Endothelial cell (in vitro differentiated cells): Measurements from ENCODE around the gene ZBP1. TPM values are rescaled to one million over a fixed set of nuclear protein-coding genes. Genes with fewer than 3 reads are reported as not detected.

Source experiments
- DNase-seq: peaks from one replicate; pipeline ENCODE4 v3.0.0; 2021; ENCODE audit warnings: low spot score
- H3K27ac Mint-ChIP-seq: one replicate; pipeline ENCODE4 v1.8.0; 2021; ENCODE audit warnings: mixed read lengths, inconsistent platforms; ENCODE audit not compliant: unreplicated experiment
- H3K27me3 Mint-ChIP-seq: one replicate; pipeline ENCODE4 v1.8.0; 2021; ENCODE audit warnings: mild to moderate bottlenecking, moderate library complexity, mixed read lengths, inconsistent platforms; ENCODE audit not compliant: unreplicated experiment
- H3K36me3 Mint-ChIP-seq: one replicate; pipeline ENCODE4 v1.8.0; 2021; ENCODE audit warnings: mild to moderate bottlenecking, low read depth, mixed read lengths, inconsistent platforms; ENCODE audit not compliant: unreplicated experiment
- H3K4me1 Mint-ChIP-seq: one replicate; pipeline ENCODE4 v1.8.0; 2021; ENCODE audit warnings: mild to moderate bottlenecking, mixed read lengths, inconsistent platforms; ENCODE audit not compliant: unreplicated experiment
- H3K4me3 Mint-ChIP-seq: one replicate; pipeline ENCODE4 v1.8.0; 2021; ENCODE audit warnings: mild to moderate bottlenecking, mixed read lengths, inconsistent platforms; ENCODE audit not compliant: unreplicated experiment
- H3K9me3 Mint-ChIP-seq: one replicate; pipeline ENCODE4 v1.8.0; 2021; ENCODE audit warnings: mixed read lengths, inconsistent platforms; ENCODE audit not compliant: unreplicated experiment
- CTCF ChIP-seq: fragments of 200-600 bp; sonication (generic); IDR thresholded peaks from one replicate; pipeline ENCODE4 v1.5.0; 2021; ENCODE audit warnings: antibody characterized with exemption; ENCODE audit not compliant: unreplicated experiment
- total RNA-seq: library from RNA; stranded (reverse); fragmentation: NEBNext Ultra II Directional; extraction: Animal tissue kit (Norgen Biotek cat#: 25700); gene quantifications from one replicate; pipeline ENCODE4 v1.2.1, GENCODE V29; 2021; ENCODE audit not compliant: unreplicated experiment

ZBP1 gene
- total RNA-seq, 1 donor from 2014 or later, result not detected

GRCh38 chr20:57561356-57562279, 58.6 kb downstream of the ZBP1 start:
- Mint-ChIP-seq H3K4me1 (no peaks in the 10 kb centered on the region), H3K36me3 (no peaks in the 10 kb centered on the region), H3K4me3 (no peak overlapping the region), H3K27ac (no peak overlapping the region), H3K9me3 (no peaks in the 10 kb centered on the region), H3K27me3 (peaks cover 2% of the 10 kb centered on the region)
- TF ChIP-seq CTCF, result no peak
- no peak for DNase-seq

- Mint-ChIP-seq H3K4me3 (no peak within 1 kb of the TSS), H3K4me1 (no peaks in the 10 kb centered on the region), H3K27ac (no peak within 1 kb of the TSS), H3K9me3 (no peaks in the 10 kb centered on the region), H3K27me3 (peaks cover 2% of the 10 kb centered on the region), H3K36me3 (no peaks in the 10 kb centered on the region)
- TF ChIP-seq CTCF, result no peak
- DNase-seq, result no peak
Measured at GRCh38 chr20:57560554-57561355, 59.5 kb downstream of the ZBP1 start, which contains the start of gene PCK1. PCK1 (plus strand) TSS chr20:57561110; CDS start chr20:57561412, 302 bp downstream.

GRCh38 chr20:57559658-57560553, 60.3 kb downstream of the ZBP1 start:
- TF ChIP-seq CTCF, result no peak
- Mint-ChIP-seq H3K36me3 (no peaks in the 10 kb centered on the region), H3K27me3 (peaks cover 4% of the 10 kb centered on the region), H3K4me1 (no peaks in the 10 kb centered on the region), H3K27ac (no peak overlapping the region), H3K4me3 (no peak overlapping the region), H3K9me3 (no peaks in the 10 kb centered on the region)
- DNase-seq, result no peak

- H3K36me3 Mint-ChIP-seq, result no peaks in the 10 kb centered on the region
- H3K27me3 Mint-ChIP-seq, result peaks cover 4% of the 10 kb centered on the region
- no peak overlapping the region for H3K27ac Mint-ChIP-seq
- no peak overlapping the region for H3K4me3 Mint-ChIP-seq
- H3K9me3 Mint-ChIP-seq, result no peaks in the 10 kb centered on the region
- H3K4me1 Mint-ChIP-seq, result no peaks in the 10 kb centered on the region
- DNase-seq, result no peak
- no peak for TF ChIP-seq CTCF
Measured at GRCh38 chr20:57559289-57559634, 61.0 kb downstream of the ZBP1 start.
